Measurements from ENCODE around the gene PRPF6.

DNA sequence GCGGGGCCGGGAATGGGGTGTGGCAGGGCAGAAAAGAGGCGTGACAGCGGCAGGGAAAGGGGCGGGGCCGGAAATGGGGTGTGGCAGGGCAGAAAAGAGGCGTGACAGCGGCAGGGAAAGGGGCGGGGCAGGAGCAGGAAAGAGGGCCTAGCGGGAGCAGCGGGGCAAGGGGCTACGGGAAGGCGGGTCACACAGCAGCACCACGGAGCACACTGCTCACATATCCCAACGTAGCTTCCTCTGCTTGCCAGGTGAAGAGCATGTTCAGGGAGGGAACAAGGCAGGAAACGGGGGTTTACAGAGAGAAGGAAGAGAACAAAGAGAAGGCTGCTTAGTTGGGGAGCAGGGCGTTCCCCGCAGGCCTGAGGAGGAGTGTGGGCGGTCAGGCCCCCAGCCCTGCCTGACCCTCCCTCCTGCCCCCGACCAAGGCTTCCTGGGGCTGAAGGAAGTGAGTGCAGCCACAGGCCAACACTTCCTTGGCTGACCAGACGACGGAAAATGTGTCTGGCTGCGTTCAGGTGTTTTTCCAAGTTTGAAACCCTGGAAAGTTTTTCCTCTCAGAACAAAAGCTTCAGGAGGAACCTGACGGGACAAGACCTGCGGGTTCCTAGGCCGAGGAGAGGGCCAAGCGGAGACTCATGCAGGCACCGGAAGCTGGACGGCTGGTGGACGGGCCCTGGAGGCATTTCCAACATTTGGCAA is 38.5 kb upstream of the PRPF6 start:
- TF ChIP-seq, protein P1, sequence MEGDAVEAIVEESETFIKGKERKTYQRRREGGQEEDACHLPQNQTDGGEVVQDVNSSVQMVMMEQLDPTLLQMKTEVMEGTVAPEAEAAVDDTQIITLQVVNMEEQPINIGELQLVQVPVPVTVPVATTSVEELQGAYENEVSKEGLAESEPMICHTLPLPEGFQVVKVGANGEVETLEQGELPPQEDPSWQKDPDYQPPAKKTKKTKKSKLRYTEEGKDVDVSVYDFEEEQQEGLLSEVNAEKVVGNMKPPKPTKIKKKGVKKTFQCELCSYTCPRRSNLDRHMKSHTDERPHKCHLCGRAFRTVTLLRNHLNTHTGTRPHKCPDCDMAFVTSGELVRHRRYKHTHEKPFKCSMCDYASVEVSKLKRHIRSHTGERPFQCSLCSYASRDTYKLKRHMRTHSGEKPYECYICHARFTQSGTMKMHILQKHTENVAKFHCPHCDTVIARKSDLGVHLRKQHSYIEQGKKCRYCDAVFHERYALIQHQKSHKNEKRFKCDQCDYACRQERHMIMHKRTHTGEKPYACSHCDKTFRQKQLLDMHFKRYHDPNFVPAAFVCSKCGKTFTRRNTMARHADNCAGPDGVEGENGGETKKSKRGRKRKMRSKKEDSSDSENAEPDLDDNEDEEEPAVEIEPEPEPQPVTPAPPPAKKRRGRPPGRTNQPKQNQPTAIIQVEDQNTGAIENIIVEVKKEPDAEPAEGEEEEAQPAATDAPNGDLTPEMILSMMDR (conservative IDR thresholded peaks at IDR 0.05; ENCODE audit: low read length): no peak
- no peak for TF ChIP-seq EZH2phosphoT487 (IDR thresholded peaks at IDR 0.05; ENCODE audit: borderline replicate concordance, low read depth, low read length)
